K562 (cell line): Measurements from ENCODE around the gene SSR4. TPM values are rescaled to one million over a fixed set of nuclear protein-coding genes. Genes with fewer than 3 reads are reported as not detected.
A peak's percentile ranks its signal among the peaks of the same experiment; 100 is the strongest.

ENCODE experiments used
- BRF2 ChIP-seq: IDR thresholded peaks from 3 replicates; pipeline ENCODE4 v1.6.1; 2011; ENCODE audit warnings: borderline replicate concordance, mild to moderate bottlenecking; ENCODE audit not compliant: insufficient read length, insufficient read depth
- CBFB ChIP-seq: sonication (generic); formaldehyde crosslinking; IDR thresholded peaks from 2 replicates; pipeline ENCODE4 v1.4.0; 2020; ENCODE audit warnings: mild to moderate bottlenecking, missing genetic modification reagents
- CBX2 ChIP-seq: fragments of 200-600 bp; sonication (generic); IDR thresholded peaks from one replicate; pipeline ENCODE4 v1.6.1; 2012; ENCODE audit warnings: mild to moderate bottlenecking, low read length, inconsistent platforms; ENCODE audit not compliant: insufficient read depth, poor library complexity, severe bottlenecking
- CEBPB ChIP-seq: fragments of 450-650 bp; IDR thresholded peaks from 2 replicates; pipeline ENCODE4 v1.6.1; 2016; ENCODE audit warnings: missing genetic modification characterization, missing compliant biosample characterization
- DIDO1 ChIP-seq: fragments of 450-650 bp; IDR thresholded peaks from 2 replicates; pipeline ENCODE4 v1.6.1; 2016; ENCODE audit warnings: low read depth, missing biosample characterization, missing genetic modification characterization
- DPF2 ChIP-seq: fragments of 450-650 bp; IDR thresholded peaks from 2 replicates; pipeline ENCODE4 v1.6.1; 2016
- ELK1 ChIP-seq: sonication (generic); formaldehyde crosslinking; IDR thresholded peaks from 2 replicates; pipeline ENCODE4 v1.8.1; 2022; ENCODE audit warnings: missing genetic modification reagents
- HMBOX1 ChIP-seq: sonication (generic); IDR thresholded peaks from 2 replicates; pipeline ENCODE4 v1.6.1; 2016
- JUND ChIP-seq, 2 experiments: IDR thresholded peaks; 2 replicates in 1 of 2; 3 replicates in 1 of 2; pipeline ENCODE4 v1.6.1; 2011; ENCODE audit warnings: borderline replicate concordance in 2 of 2, low read depth in 2 of 2, low read length in 2 of 2, improper control_type of control experiment in 1 of 2, missing biosample characterization in 1 of 2, missing genetic modification characterization in 1 of 2, missing genetic modification reagents in 1 of 2
- MCM5 ChIP-seq: fragments of 450-650 bp; IDR thresholded peaks from 2 replicates; pipeline ENCODE4 v1.6.1; 2016; ENCODE audit warnings: low read depth
- NFIC ChIP-seq: fragments of 450-650 bp; IDR thresholded peaks from 2 replicates; pipeline ENCODE4 v1.6.1; 2017; ENCODE audit warnings: mild to moderate bottlenecking, inconsistent platforms
- NFXL1 ChIP-seq: fragments of 450-650 bp; formaldehyde crosslinking; IDR thresholded peaks from 2 replicates; pipeline ENCODE4 v1.4.0; 2021; ENCODE audit warnings: mild to moderate bottlenecking
- NR3C1 ChIP-seq: sonication (generic); formaldehyde crosslinking; IDR thresholded peaks from 2 replicates; pipeline ENCODE4 v1.8.1; 2022; ENCODE audit warnings: missing genetic modification reagents
- POLR2B ChIP-seq: fragments of 450-650 bp; IDR thresholded peaks from 2 replicates; pipeline ENCODE4 v1.6.1; 2018; ENCODE audit warnings: low read depth; ENCODE audit not compliant: partially characterized antibody
- RHOXF2B ChIP-seq: fragments of 250-450 bp; sonication (Bioruptor Pico); conservative IDR thresholded peaks from 2 replicates; pipeline ENCODE4 v1.5.1; 2021
- SRSF3 ChIP-seq: fragments of 200-400 bp; formaldehyde crosslinking; IDR thresholded peaks from 2 replicates; pipeline ENCODE4 v1.6.1; 2016; ENCODE audit warnings: mild to moderate bottlenecking, low read length, moderate library complexity; ENCODE audit not compliant: insufficient read depth
- TAF1 ChIP-seq: IDR thresholded peaks from 2 replicates; pipeline ENCODE4 v1.6.1; 2011; ENCODE audit warnings: mild to moderate bottlenecking, low read length, moderate library complexity; ENCODE audit not compliant: insufficient read depth, control insufficient read depth, severe bottlenecking; ENCODE audit errors: extremely low read depth
- TBP ChIP-seq: optimal IDR thresholded peaks from 2 replicates; pipeline ENCODE3; 2011; ENCODE audit warnings: low read depth, low read length, improper control_type of control experiment
- TRIM25 ChIP-seq: fragments of 450-650 bp; IDR thresholded peaks from 2 replicates; pipeline ENCODE4 v1.7.0; 2016; ENCODE audit warnings: borderline replicate concordance
- ZNF217 ChIP-seq: sonication (generic); formaldehyde crosslinking; IDR thresholded peaks from 2 replicates; pipeline ENCODE4 v1.8.0; 2022; ENCODE audit warnings: mild to moderate bottlenecking, missing genetic modification reagents
- ZNF263 ChIP-seq: sonication (generic); formaldehyde crosslinking; IDR thresholded peaks from 2 replicates; pipeline ENCODE4 v1.8.0; 2022; ENCODE audit warnings: mild to moderate bottlenecking, missing genetic modification reagents, borderline replicate concordance
- ZNF384 ChIP-seq: IDR thresholded peaks from 2 replicates; pipeline ENCODE4 v1.6.1; 2012; ENCODE audit warnings: low read depth, low read length, improper control_type of control experiment
- ZNF644 ChIP-seq: fragments of 200-800 bp; sonication (Bioruptor generic); IDR thresholded peaks from 2 replicates; pipeline ENCODE4 v1.6.1; 2016; ENCODE audit warnings: low read depth, missing genetic modification characterization, missing compliant biosample characterization
- ZZZ3 ChIP-seq: fragments of 450-650 bp; IDR thresholded peaks from 2 replicates; pipeline ENCODE4 v1.6.1; 2016; ENCODE audit warnings: antibody characterized with exemption, mild to moderate bottlenecking, moderate library complexity
- polyA plus RNA-seq, 8 experiments: library from polyadenylated mRNA; depleted of rRNA in 4 of 8; stranded (reverse) in 5 of 8; unstranded in 3 of 8; fragments of >200 nt; fragmentation: Nextera tagmentation in 2 of 8; fragmentation: Illumina TruSeq in 1 of 8; extraction: Ambion mirVana in 2 of 8; extraction: Trizol in 1 of 8; gene quantifications; 2 replicates each; pipeline versions ENCODE4 v1.2.1 to v1.2.3, GENCODE V29; 2011 to 2014; ENCODE audit warnings: inconsistent platforms in 1 of 8, missing spikeins in 1 of 8
- total RNA-seq, 7 experiments: library from RNA; depleted of rRNA in 6 of 7; stranded (reverse); fragments of >200 nt in 6 of 7; fragmentation: Illumina TruSeq in 2 of 7; extraction: Trizol in 2 of 7; gene quantifications; 2 replicates each; pipeline versions ENCODE4 v1.2.1 to v1.2.3, GENCODE V29; 2011 to 2021; ENCODE audit warnings: low replicate concordance in 1 of 7

Gene SSR4
- total and polyA plus RNA-seq, 9 of the 15 experiments (the other 6 are each of a cell fraction or from before 2014, with no cell fraction given) = 146 to 492 (median 272) TPM

- TF ChIP-seq ELK1 (CRISPR knock-in tag) (no peak), NR3C1 (no peak), SRSF3 (no peak), ZNF217 (no peak), TBP (peak; percentile 69), DPF2 (no peak), HMBOX1 (no peak), CEBPB (tag) (no peak), TAF1 (peak; percentile 74), ZNF384 (no peak), ZZZ3 (no peak), POLR2B (peak; percentile 60), DIDO1 (tag) (0 out of 2 replicates have a peak, but pooled peaks have one; percentile 9), BRF2 (no peak), ZNF263 (CRISPR knock-in tag) (no peak), CBFB (CRISPR knock-in tag) (no peak), MCM5 (no peak), ZNF644 (tag) (no peak), JUND (IDR thresholded peaks at IDR 0.05; ENCODE audit: borderline replicate concordance, low read depth, low read length) (peak; percentile 72), JUND (tag; IDR thresholded peaks at IDR 0.05; ENCODE audit: borderline replicate concordance, low read depth, low read length) (no peak), CBX2 (no peak), NFIC (0 out of 2 replicates have a peak, but pooled peaks have one; percentile 32), TRIM25 (no peak), RHOXF2B (CRISPR knock-in tag) (no peak), NFXL1 (CRISPR knock-in tag) (no peak)
These were observed at the start of gene SSR4, which contains the start of gene IDH3G (continued) for GRCh38 chrX:153794018-153794896.
